Measurements from ENCODE around the gene PACS2. TPM values are rescaled to one million over a fixed set of nuclear protein-coding genes. Genes with fewer than 3 reads are reported as not detected.

The PACS2 gene
- total and polyA plus RNA-seq, 2 of the 8 experiments (the other 6 are each of a cell fraction or from before 2014, with no cell fraction given), result 38.0 to 62.8 TPM

- no peak overlapping the region for H2BK20ac ChIP-seq (ENCODE audit: low read length)
- no peak overlapping the region for H2AK5ac ChIP-seq (ENCODE audit: low read depth, low read length)
- no peak overlapping the region for H2BK15ac ChIP-seq (ENCODE audit: low read length)
- H3K79me2 ChIP-seq (ENCODE audit: control insufficient read depth in 1 of 2, insufficient read depth in 2 of 2, low read length in 2 of 2), result peaks cover 0 to 35% of the 10 kb centered on the region in 2 experiments; a peak in 2 of 4 replicates
- H3K4me1 ChIP-seq (replicated peaks in 1 of 4; ENCODE audit: control insufficient read depth in 3 of 4, insufficient read depth in 4 of 4, low read length in 3 of 4), result no peaks in the 10 kb centered on the region; a peak in 1 of 7 replicates
- H3K27ac ChIP-seq (ENCODE audit: low read depth, low read length), result no peak overlapping the region
- no peak for TF ChIP-seq USF2 (IDR thresholded peaks at IDR 0.05; ENCODE audit: low read length)
- no peak for TF ChIP-seq GTF2F1 (IDR thresholded peaks at IDR 0.05; ENCODE audit: borderline replicate concordance, low read depth, low read length)
- TF ChIP-seq SP1 (IDR thresholded peaks at IDR 0.05; ENCODE audit: low read depth, low read length), result no peak
- TF ChIP-seq RNF2 (IDR thresholded peaks at IDR 0.05; ENCODE audit: borderline replicate concordance, low read depth, low read length, missing control alignments, poor library complexity, severe bottlenecking), result no peak
- TF ChIP-seq CTBP2 (IDR thresholded peaks at IDR 0.05; ENCODE audit: borderline replicate concordance, insufficient read depth, insufficient read length, low read length), result no peak
- TF ChIP-seq BRCA1 (IDR thresholded peaks at IDR 0.05; ENCODE audit: low read depth, low read length), result no peak
- TF ChIP-seq TAF1 (IDR thresholded peaks at IDR 0.05; ENCODE audit: low read depth, low read length), result no peak
- no peak for TF ChIP-seq SUZ12 (IDR thresholded peaks at IDR 0.05; ENCODE audit: low read length)
- no peak for TF ChIP-seq ZNF274 (IDR thresholded peaks at IDR 0.05; ENCODE audit: borderline replicate concordance, extremely low read depth, low read length)
- TF ChIP-seq SIN3A (conservative IDR thresholded peaks at IDR 0.05 in 1 of 2, IDR thresholded peaks at IDR 0.05 in 1 of 2; ENCODE audit: low read depth in 1 of 2, low read length in 2 of 2), result no peak
- TF ChIP-seq TEAD4 (IDR thresholded peaks at IDR 0.05; ENCODE audit: low read depth, low read length), result no peak
- no peak for FAIRE-seq
- no peak overlapping the region for H4K8ac ChIP-seq (ENCODE audit: extremely low read depth, insufficient read depth, low read length)
- no peak for DNase-seq (ENCODE audit: low read depth in 1 of 2, low spot score in 2 of 2)
- H4K20me1 ChIP-seq (replicated peaks in 1 of 2; ENCODE audit: control insufficient read depth in 1 of 2, insufficient read depth in 2 of 2, low read length in 2 of 2), result peaks cover 5 to 26% of the 10 kb centered on the region in 2 experiments
- no peak overlapping the region for H4K5ac ChIP-seq (ENCODE audit: insufficient read length, low read depth, low read length)
- peaks cover 0 to 3% of the 10 kb centered on the region in 2 experiments; a peak in 1 of 4 replicates for H3K9me3 ChIP-seq (ENCODE audit: insufficient read depth in 2 of 2, low read depth in 1 of 2, low read length in 1 of 2)
- peak overlapping the region; percentile 69 for H3K4ac ChIP-seq (replicated peaks; ENCODE audit: insufficient read length, low read depth, low read length)
- peaks cover 13% of the 10 kb centered on the region for H3K79me1 ChIP-seq (ENCODE audit: low read depth, low read length)
- no peak overlapping the region for H3K56ac ChIP-seq (replicated peaks; ENCODE audit: insufficient read length, low read depth, low read length)
- H3K27me3 ChIP-seq (replicated peaks in 1 of 4; ENCODE audit: control insufficient read depth in 3 of 4, extremely low read depth in 1 of 4, insufficient read depth in 3 of 4, low read length in 3 of 4), result no peaks in the 10 kb centered on the region
- no peaks in the 10 kb centered on the region for H3K36me3 ChIP-seq (ENCODE audit: control insufficient read depth in 2 of 4, insufficient read depth in 4 of 4, low read length in 3 of 4)
- H2BK12ac ChIP-seq (ENCODE audit: low read depth, low read length), result no peak overlapping the region
- H3K23me2 ChIP-seq (ENCODE audit: low read depth, low read length), result no peaks in the 10 kb centered on the region
- H2BK120ac ChIP-seq (replicated peaks; ENCODE audit: low read depth, low read length), result no peak overlapping the region
- no peak overlapping the region for H3K14ac ChIP-seq (ENCODE audit: insufficient read length)
- H3K4me3 ChIP-seq (ENCODE audit: extremely low read depth in 1 of 4, insufficient read depth in 2 of 4, low read depth in 3 of 4, low read length in 4 of 4), result no peak overlapping the region
- no peak overlapping the region for H3K9ac ChIP-seq (replicated peaks in 1 of 4; ENCODE audit: extremely low read depth in 1 of 4, low read depth in 3 of 4, low read length in 3 of 4)
- H3K4me2 ChIP-seq (ENCODE audit: insufficient read depth in 1 of 2, low read depth in 2 of 2, low read length in 2 of 2), result no peak overlapping the region
- WGBS, 2 experiments (ENCODE audit: extremely low coverage in 1 of 2, insufficient coverage in 1 of 2, insufficient read length in 1 of 2, insufficient replicate concordance in 2 of 2, low coverage in 1 of 2, low lambda C conversion rate in 2 of 2, missing lambda C conversion rate in 1 of 2), result 95% methylated on average over 7 of the region's 13 CpGs; no CpG with 5 or more reads in 1 of the 2 experiments
- H3K18ac ChIP-seq (ENCODE audit: extremely low read depth, low read length), result no peak overlapping the region
- no peak overlapping the region for H2AFZ ChIP-seq (ENCODE audit: low read length)
- POLR2A ChIA-PET (ENCODE audit: partially characterized antibody), result no interaction called here
- CTCF ChIA-PET (ENCODE audit: partially characterized antibody), result interaction anchor here (0.7 to 2.8 kb wide), 9 partner anchors 12 to 147 kb away, joined by 3 to 8 read pairs (median 3); no protein-coding TSS in a partner anchor
- H3K23ac ChIP-seq (ENCODE audit: insufficient read length), result no peak overlapping the region
- H4K91ac ChIP-seq (replicated peaks; ENCODE audit: insufficient read length, low read length), result no peak overlapping the region
- no peak overlapping the region for H2BK5ac ChIP-seq (ENCODE audit: low read depth, low read length)
Measured at GRCh38 chr14:105346200-105346533, 31.6 kb downstream of the PACS2 start.

Measured in H1 (cell line).